ENCODE results near the gene DPYD.

The DPYD gene

DNA sequence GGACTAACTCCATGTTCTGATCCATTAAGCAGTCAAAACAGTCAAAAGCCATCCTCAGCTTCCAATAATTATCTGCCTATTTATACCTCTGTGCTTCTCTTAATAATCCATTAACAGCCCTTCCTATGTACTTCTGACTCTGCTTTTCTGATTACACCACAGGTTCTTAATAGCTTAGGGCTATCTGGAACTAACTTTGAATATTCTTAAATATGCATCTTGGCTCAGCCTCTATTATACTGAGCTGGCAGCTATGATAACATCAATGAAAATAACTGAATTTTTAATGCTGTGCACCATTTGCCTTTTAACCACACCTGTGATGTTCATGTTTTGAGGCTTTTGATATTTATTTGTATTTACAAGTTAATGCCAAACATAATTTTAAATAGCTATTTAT is 175.9 kb downstream of the DPYD start:
- TF ChIP-seq, protein P1, sequence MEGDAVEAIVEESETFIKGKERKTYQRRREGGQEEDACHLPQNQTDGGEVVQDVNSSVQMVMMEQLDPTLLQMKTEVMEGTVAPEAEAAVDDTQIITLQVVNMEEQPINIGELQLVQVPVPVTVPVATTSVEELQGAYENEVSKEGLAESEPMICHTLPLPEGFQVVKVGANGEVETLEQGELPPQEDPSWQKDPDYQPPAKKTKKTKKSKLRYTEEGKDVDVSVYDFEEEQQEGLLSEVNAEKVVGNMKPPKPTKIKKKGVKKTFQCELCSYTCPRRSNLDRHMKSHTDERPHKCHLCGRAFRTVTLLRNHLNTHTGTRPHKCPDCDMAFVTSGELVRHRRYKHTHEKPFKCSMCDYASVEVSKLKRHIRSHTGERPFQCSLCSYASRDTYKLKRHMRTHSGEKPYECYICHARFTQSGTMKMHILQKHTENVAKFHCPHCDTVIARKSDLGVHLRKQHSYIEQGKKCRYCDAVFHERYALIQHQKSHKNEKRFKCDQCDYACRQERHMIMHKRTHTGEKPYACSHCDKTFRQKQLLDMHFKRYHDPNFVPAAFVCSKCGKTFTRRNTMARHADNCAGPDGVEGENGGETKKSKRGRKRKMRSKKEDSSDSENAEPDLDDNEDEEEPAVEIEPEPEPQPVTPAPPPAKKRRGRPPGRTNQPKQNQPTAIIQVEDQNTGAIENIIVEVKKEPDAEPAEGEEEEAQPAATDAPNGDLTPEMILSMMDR (IDR thresholded peaks at IDR 0.05; ENCODE audit: insufficient read depth, low read length, poor library complexity, severe bottlenecking): no peak
- no peak for DNase-seq (ENCODE audit: extremely low read depth, insufficient read length)
- H3K4me3 ChIP-seq (replicated peaks; ENCODE audit: low read depth, low read length): no peak overlapping the region
- no peaks in the 10 kb centered on the region for H3K36me3 ChIP-seq (ENCODE audit: control insufficient read depth, insufficient read depth, low read length)
- no peaks in the 10 kb centered on the region for H3K27me3 ChIP-seq (replicated peaks; ENCODE audit: control insufficient read depth, insufficient read depth, low read length)

DNA sequence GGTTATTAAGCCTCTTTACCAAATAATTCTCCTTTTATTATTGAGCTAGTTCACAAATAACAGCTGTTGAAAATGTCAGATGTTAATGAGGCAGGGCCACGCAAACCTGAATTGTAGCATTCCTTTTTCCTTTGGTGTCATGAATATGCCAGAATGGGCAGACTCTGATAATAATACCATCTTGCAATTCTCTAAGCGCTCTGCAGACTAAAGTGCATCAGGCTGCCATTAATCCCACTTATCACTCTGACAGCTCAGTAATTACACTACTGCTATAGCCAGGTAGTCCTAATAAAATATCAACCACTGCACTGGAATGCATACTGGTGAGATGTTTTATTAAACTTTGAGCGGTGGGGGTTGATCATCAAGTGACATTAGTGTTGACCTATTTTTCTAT is 177.7 kb downstream of the DPYD start:
- Histone ChIP-seq H3K27me3 (replicated peaks; ENCODE audit: control insufficient read depth, insufficient read depth, low read length) (no peaks in the 10 kb centered on the region), H3K36me3 (ENCODE audit: control insufficient read depth, insufficient read depth, low read length) (no peaks in the 10 kb centered on the region), H3K4me3 (replicated peaks; ENCODE audit: low read depth, low read length) (no peak overlapping the region)
- TF ChIP-seq, protein P1 (IDR thresholded peaks at IDR 0.05; ENCODE audit: insufficient read depth, low read length, poor library complexity, severe bottlenecking): no peak
- no peak for DNase-seq (ENCODE audit: extremely low read depth, insufficient read length)

DNA sequence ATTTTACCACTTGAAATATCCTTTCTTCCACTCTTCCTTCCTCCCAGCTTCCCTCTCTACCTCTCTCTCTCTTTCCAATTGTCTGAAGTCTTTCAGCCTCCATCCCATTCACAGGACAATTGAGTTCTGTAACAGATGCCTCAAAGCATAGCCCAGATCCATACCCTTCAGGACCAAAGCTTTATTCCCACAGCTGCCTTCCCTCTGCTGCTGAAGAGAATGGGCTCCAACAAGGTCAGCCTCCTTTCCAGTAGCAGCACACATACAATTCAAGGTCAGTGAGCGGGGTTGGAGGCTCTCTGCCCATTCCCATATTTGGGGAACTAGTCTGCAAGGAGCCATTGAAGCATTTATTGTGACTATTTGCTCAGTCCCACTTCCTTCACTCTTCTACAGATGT is 179.9 kb downstream of the DPYD start:
- H3K4me3 ChIP-seq (replicated peaks; ENCODE audit: low read depth, low read length): no peak overlapping the region
- no peaks in the 10 kb centered on the region for H3K27me3 ChIP-seq (replicated peaks; ENCODE audit: control insufficient read depth, insufficient read depth, low read length)
- no peaks in the 10 kb centered on the region for H3K36me3 ChIP-seq (ENCODE audit: control insufficient read depth, insufficient read depth, low read length)
- TF ChIP-seq, protein P1 (IDR thresholded peaks at IDR 0.05; ENCODE audit: insufficient read depth, low read length, poor library complexity, severe bottlenecking): no peak
- DNase-seq (ENCODE audit: extremely low read depth, insufficient read length): no peak

DNA sequence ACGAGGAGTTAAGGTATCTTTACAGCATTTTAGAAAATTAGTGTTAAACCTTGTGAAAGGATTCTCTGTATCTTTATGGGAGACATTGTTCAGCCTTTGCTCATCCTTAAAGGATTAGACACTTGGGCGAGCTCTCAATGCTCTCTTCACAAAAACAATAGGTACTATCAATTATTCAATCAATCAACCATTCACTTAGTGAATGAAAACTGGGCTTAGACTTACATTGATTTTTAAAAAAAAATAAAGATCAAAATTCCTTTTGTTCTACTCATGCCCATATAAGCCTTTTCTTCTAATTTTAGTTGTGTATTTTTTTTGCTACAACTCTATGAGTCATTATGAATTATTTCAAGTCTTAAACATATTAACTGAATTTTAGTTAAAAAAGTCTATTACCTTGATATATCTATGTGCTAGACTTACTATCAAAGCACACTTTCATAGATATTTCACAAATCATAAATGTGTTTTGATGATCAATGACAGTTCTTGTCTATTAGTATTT is 181.2 kb downstream of the DPYD start:
- TF ChIP-seq, protein P1 (IDR thresholded peaks at IDR 0.05; ENCODE audit: insufficient read depth, low read length, poor library complexity, severe bottlenecking): no peak
- Histone ChIP-seq H3K27me3 (replicated peaks; ENCODE audit: control insufficient read depth, insufficient read depth, low read length) (no peaks in the 10 kb centered on the region), H3K4me3 (replicated peaks; ENCODE audit: low read depth, low read length) (no peak overlapping the region), H3K36me3 (ENCODE audit: control insufficient read depth, insufficient read depth, low read length) (no peaks in the 10 kb centered on the region)
- no peak for DNase-seq (ENCODE audit: extremely low read depth, insufficient read length)

DNA sequence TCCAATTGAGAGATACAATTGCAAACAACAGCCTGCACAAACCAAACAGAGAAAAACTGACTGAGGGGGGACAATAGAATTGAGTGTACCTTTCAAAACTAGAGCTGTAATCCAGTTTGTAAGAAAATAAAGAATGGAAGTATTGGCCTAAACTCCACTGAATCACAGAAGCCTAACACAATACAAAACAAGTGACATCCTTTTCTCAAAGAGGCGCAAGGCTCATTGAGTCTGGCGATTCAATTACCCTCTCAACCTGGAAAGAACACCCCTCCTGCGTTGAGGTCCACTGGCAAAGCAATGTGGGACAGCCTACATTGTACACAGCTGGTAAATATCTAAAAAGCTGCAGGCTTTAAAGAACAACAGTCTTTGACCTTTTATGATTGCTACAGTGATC is 182.6 kb downstream of the DPYD start:
- no peaks in the 10 kb centered on the region for H3K36me3 ChIP-seq (ENCODE audit: control insufficient read depth, insufficient read depth, low read length)
- no peak overlapping the region for H3K4me3 ChIP-seq (replicated peaks; ENCODE audit: low read depth, low read length)
- TF ChIP-seq, protein P1 (IDR thresholded peaks at IDR 0.05; ENCODE audit: insufficient read depth, low read length, poor library complexity, severe bottlenecking): no peak
- DNase-seq (ENCODE audit: extremely low read depth, insufficient read length): no peak
- H3K27me3 ChIP-seq (replicated peaks; ENCODE audit: control insufficient read depth, insufficient read depth, low read length): no peaks in the 10 kb centered on the region

DNA sequence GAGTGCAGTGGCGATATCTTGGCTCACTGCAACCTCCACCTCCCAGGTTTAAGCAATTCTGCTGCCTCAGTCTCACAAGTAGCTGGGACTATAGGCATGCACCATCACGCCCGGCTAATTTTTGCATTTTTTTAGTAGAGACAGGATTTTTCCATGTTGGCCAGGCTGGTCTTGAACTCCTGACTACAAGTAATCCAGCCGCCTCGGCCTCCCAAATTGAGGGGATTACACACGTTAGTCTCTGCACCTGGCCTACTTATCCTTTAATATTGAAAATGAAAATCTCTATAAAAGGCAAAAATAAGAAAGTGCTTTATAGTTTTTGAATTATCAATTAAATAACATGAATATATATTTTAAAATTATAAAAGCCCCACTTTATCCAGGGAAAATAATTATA is 190.6 kb downstream of the DPYD start:
- no peak for DNase-seq (ENCODE audit: extremely low read depth, insufficient read length)
- no peaks in the 10 kb centered on the region for H3K27me3 ChIP-seq (replicated peaks; ENCODE audit: control insufficient read depth, insufficient read depth, low read length)
- TF ChIP-seq, protein P1 (IDR thresholded peaks at IDR 0.05; ENCODE audit: insufficient read depth, low read length, poor library complexity, severe bottlenecking): no peak
- no peaks in the 10 kb centered on the region for H3K36me3 ChIP-seq (ENCODE audit: control insufficient read depth, insufficient read depth, low read length)
- no peak overlapping the region for H3K4me3 ChIP-seq (replicated peaks; ENCODE audit: low read depth, low read length)
